Measurements from ENCODE around the gene POLR3F.
"Not testable (repeated sequence)": the region's sequence is repeated elsewhere in the genome, so short reads cannot be mapped to it uniquely, and the experiment has no call there.

POLR3F gene

DNA sequence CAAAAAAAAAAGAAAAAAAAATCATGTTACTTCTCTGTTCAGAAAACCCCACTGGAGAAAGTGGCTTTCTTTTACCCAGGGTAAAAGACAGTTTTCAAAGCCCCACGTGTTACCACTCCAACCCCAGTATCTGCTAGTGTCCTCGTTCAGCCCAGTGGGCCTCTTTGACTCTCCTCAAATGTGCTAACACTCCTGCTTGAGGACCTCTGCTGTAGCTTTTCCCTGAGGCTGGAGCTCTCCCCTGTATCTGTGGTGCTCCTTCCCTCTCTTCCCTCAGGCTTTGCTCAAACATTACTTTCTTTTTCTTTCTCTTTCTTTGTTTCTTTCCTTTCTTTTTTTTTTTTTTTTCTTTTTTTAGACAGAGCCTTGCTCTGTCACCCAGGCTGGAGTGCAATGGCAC, 55.9 kb downstream of the POLR3F start:
- Histone ChIP-seq H3K27ac (ENCODE audit: low read depth, low read length) (no peak overlapping the region), H3K4me3 (ENCODE audit: low read depth in 1 of 5, low read length in 5 of 5) (no peak overlapping the region), H3K36me3 (ENCODE audit: control insufficient read depth in 5 of 5, insufficient read depth in 5 of 5, low read length in 5 of 5) (peaks cover 28 to 58% (median 39%) of the 10 kb centered on the region in 5 donors), H3K27me3 (ENCODE audit: control insufficient read depth in 5 of 5, insufficient read depth in 4 of 5, low read length in 5 of 5) (no peaks in the 10 kb centered on the region), H3K9ac (ENCODE audit: low read length in 5 of 5) (no peak overlapping the region), H3K4me1 (ENCODE audit: control insufficient read depth in 5 of 5, insufficient read depth in 5 of 5, low read length in 5 of 5) (no peaks in the 10 kb centered on the region), H3K9me3 (ENCODE audit: control insufficient read depth in 5 of 5, low read length in 5 of 5) (no peaks in the 10 kb centered on the region)

GRCh38 chr20:18524646-18525045, 57.5 kb downstream of the POLR3F start:
- H3K36me3 ChIP-seq (ENCODE audit: control insufficient read depth in 5 of 5, insufficient read depth in 5 of 5, low read length in 5 of 5), result peaks cover 40 to 74% (median 55%) of the 10 kb centered on the region in 5 donors
- H3K4me3 ChIP-seq (ENCODE audit: low read depth in 1 of 5, low read length in 5 of 5), result no peak overlapping the region
- no peak overlapping the region for H3K9ac ChIP-seq (ENCODE audit: low read length in 5 of 5)
- H3K4me1 ChIP-seq (ENCODE audit: control insufficient read depth in 5 of 5, insufficient read depth in 5 of 5, low read length in 5 of 5), result no peaks in the 10 kb centered on the region
- H3K27me3 ChIP-seq (ENCODE audit: control insufficient read depth in 5 of 5, insufficient read depth in 4 of 5, low read length in 5 of 5), result no peaks in the 10 kb centered on the region
- no peaks in the 10 kb centered on the region for H3K9me3 ChIP-seq (ENCODE audit: control insufficient read depth in 5 of 5, low read length in 5 of 5)
- no peak overlapping the region for H3K27ac ChIP-seq (ENCODE audit: low read depth, low read length)

- H3K9ac ChIP-seq (ENCODE audit: low read length in 5 of 5); H3K4me3 ChIP-seq (ENCODE audit: low read depth in 1 of 5, low read length in 5 of 5); H3K27ac ChIP-seq (ENCODE audit: low read depth, low read length); H3K9me3 ChIP-seq (ENCODE audit: control insufficient read depth in 5 of 5, low read length in 5 of 5); H3K4me1 ChIP-seq (ENCODE audit: control insufficient read depth in 5 of 5, insufficient read depth in 5 of 5, low read length in 5 of 5); H3K27me3 ChIP-seq (ENCODE audit: control insufficient read depth in 5 of 5, insufficient read depth in 4 of 5, low read length in 5 of 5): not testable (repeated sequence)
- H3K36me3 ChIP-seq (ENCODE audit: control insufficient read depth in 5 of 5, insufficient read depth in 5 of 5, low read length in 5 of 5), result peaks cover 43 to 80% (median 67%) of the 10 kb centered on the region in 5 donors
Measured at GRCh38 chr20:18526761-18527160, 59.6 kb downstream of the POLR3F start.

DNA sequence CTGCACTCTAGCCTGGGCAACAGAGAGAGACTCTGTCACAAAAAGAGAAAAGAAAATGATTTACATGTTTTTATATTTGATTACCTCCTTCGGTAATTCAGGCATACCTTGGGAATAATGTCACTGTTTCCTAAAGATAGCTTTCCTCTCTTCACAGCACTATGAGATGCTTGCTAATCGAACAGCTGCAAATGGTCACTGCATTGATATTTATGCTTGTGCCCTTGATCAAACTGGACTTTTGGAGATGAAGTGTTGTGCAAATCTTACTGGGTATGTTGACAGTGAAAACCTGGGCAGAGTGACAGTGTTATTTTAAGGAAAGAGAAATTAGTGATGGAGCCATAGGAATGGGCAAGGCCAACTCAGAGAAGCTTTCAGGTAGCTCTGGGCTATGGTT, 60.1 kb downstream of the POLR3F start:
- no peak overlapping the region for H3K9ac ChIP-seq (ENCODE audit: low read length in 5 of 5)
- no peak overlapping the region for H3K4me3 ChIP-seq (ENCODE audit: low read depth in 1 of 5, low read length in 5 of 5)
- H3K4me1 ChIP-seq (ENCODE audit: control insufficient read depth in 5 of 5, insufficient read depth in 5 of 5, low read length in 5 of 5), result no peaks in the 10 kb centered on the region
- H3K36me3 ChIP-seq (ENCODE audit: control insufficient read depth in 5 of 5, insufficient read depth in 5 of 5, low read length in 5 of 5), result peaks cover 47 to 82% (median 72%) of the 10 kb centered on the region in 5 donors
- no peaks in the 10 kb centered on the region for H3K27me3 ChIP-seq (ENCODE audit: control insufficient read depth in 5 of 5, insufficient read depth in 4 of 5, low read length in 5 of 5)
- no peaks in the 10 kb centered on the region for H3K9me3 ChIP-seq (ENCODE audit: control insufficient read depth in 5 of 5, low read length in 5 of 5)
- no peak overlapping the region for H3K27ac ChIP-seq (ENCODE audit: low read depth, low read length)

DNA sequence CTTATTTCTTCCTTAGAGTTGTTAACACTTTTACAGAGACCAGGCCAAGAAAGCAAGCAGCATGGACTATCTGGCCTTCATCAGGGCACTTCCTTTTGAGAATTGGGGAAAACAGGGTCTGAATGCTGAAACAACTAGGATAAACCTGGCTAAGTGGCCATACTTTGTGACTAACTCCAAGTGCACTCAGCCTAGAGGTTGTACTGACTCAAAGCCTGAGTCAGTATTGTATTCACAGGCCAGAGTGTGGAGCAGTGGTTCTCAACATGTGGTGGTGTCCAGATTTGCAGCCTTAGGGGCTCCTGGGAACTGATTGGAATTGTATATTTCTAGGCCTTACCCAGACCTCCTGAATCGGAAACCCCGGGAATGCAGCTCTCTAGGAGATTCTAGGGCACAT, 60.6 kb downstream of the POLR3F start:
- Histone ChIP-seq H3K27me3 (ENCODE audit: control insufficient read depth in 5 of 5, insufficient read depth in 4 of 5, low read length in 5 of 5) (no peaks in the 10 kb centered on the region), H3K27ac (ENCODE audit: low read depth, low read length) (no peak overlapping the region), H3K9ac (ENCODE audit: low read length in 5 of 5) (no peak overlapping the region), H3K4me3 (ENCODE audit: low read depth in 1 of 5, low read length in 5 of 5) (no peak overlapping the region), H3K36me3 (ENCODE audit: control insufficient read depth in 5 of 5, insufficient read depth in 5 of 5, low read length in 5 of 5) (peaks cover 51 to 87% (median 77%) of the 10 kb centered on the region in 5 donors), H3K4me1 (ENCODE audit: control insufficient read depth in 5 of 5, insufficient read depth in 5 of 5, low read length in 5 of 5) (no peaks in the 10 kb centered on the region), H3K9me3 (ENCODE audit: control insufficient read depth in 5 of 5, low read length in 5 of 5) (no peaks in the 10 kb centered on the region)

- Histone ChIP-seq H3K4me3 (ENCODE audit: low read depth in 1 of 5, low read length in 5 of 5) (no peak overlapping the region), H3K27ac (ENCODE audit: low read depth, low read length) (no peak overlapping the region), H3K27me3 (ENCODE audit: control insufficient read depth in 5 of 5, insufficient read depth in 4 of 5, low read length in 5 of 5) (no peaks in the 10 kb centered on the region), H3K4me1 (ENCODE audit: control insufficient read depth in 5 of 5, insufficient read depth in 5 of 5, low read length in 5 of 5) (no peaks in the 10 kb centered on the region), H3K36me3 (ENCODE audit: control insufficient read depth in 5 of 5, insufficient read depth in 5 of 5, low read length in 5 of 5) (peaks cover 54 to 94% (median 87%) of the 10 kb centered on the region in 5 donors), H3K9ac (ENCODE audit: low read length in 5 of 5) (no peak overlapping the region), H3K9me3 (ENCODE audit: control insufficient read depth in 5 of 5, low read length in 5 of 5) (no peaks in the 10 kb centered on the region)
Measured at GRCh38 chr20:18529041-18529440, 61.9 kb downstream of the POLR3F start.

- Histone ChIP-seq H3K4me1 (ENCODE audit: control insufficient read depth in 5 of 5, insufficient read depth in 5 of 5, low read length in 5 of 5) (no peaks in the 10 kb centered on the region), H3K9me3 (ENCODE audit: control insufficient read depth in 5 of 5, low read length in 5 of 5) (no peaks in the 10 kb centered on the region), H3K27me3 (ENCODE audit: control insufficient read depth in 5 of 5, insufficient read depth in 4 of 5, low read length in 5 of 5) (no peaks in the 10 kb centered on the region), H3K9ac (ENCODE audit: low read length in 5 of 5) (no peak overlapping the region), H3K4me3 (ENCODE audit: low read depth in 1 of 5, low read length in 5 of 5) (no peak overlapping the region), H3K36me3 (ENCODE audit: control insufficient read depth in 5 of 5, insufficient read depth in 5 of 5, low read length in 5 of 5) (peaks cover 48 to 84% (median 71%) of the 10 kb centered on the region in 5 donors), H3K27ac (ENCODE audit: low read depth, low read length) (no peak overlapping the region)
Measured at GRCh38 chr20:18532626-18533025, 65.4 kb downstream of the POLR3F start.

DNA sequence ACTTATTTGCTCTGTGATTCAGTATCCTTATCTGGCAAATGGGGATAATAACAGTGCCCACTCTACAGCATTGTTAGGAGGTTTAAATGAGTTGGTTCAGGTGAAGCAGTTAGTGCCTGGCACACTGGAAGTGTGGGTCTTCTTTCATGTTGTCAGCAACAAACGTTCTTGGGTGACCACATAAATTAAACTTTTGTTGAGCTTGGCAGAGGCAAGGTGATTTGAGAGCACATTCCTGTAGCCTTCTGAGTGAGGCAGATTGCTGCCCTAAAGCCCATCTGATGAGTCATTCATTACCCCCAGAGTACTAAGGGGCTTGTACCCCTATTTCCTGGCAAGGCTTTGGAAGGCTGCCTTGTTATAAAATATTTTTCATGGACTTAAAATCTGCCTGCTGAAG, 66.3 kb downstream of the POLR3F start:
- Histone ChIP-seq H3K27me3 (ENCODE audit: control insufficient read depth in 5 of 5, insufficient read depth in 4 of 5, low read length in 5 of 5) (no peaks in the 10 kb centered on the region), H3K9me3 (ENCODE audit: control insufficient read depth in 5 of 5, low read length in 5 of 5) (no peaks in the 10 kb centered on the region), H3K36me3 (ENCODE audit: control insufficient read depth in 5 of 5, insufficient read depth in 5 of 5, low read length in 5 of 5) (peaks cover 46 to 80% (median 62%) of the 10 kb centered on the region in 5 donors), H3K27ac (ENCODE audit: low read depth, low read length) (no peak overlapping the region), H3K4me1 (ENCODE audit: control insufficient read depth in 5 of 5, insufficient read depth in 5 of 5, low read length in 5 of 5) (no peaks in the 10 kb centered on the region), H3K9ac (ENCODE audit: low read length in 5 of 5) (no peak overlapping the region), H3K4me3 (ENCODE audit: low read depth in 1 of 5, low read length in 5 of 5) (no peak overlapping the region)

- Histone ChIP-seq H3K9me3 (ENCODE audit: control insufficient read depth in 5 of 5, low read length in 5 of 5) (no peaks in the 10 kb centered on the region), H3K27ac (ENCODE audit: low read depth, low read length) (no peak overlapping the region), H3K27me3 (ENCODE audit: control insufficient read depth in 5 of 5, insufficient read depth in 4 of 5, low read length in 5 of 5) (no peaks in the 10 kb centered on the region), H3K36me3 (ENCODE audit: control insufficient read depth in 5 of 5, insufficient read depth in 5 of 5, low read length in 5 of 5) (peaks cover 42 to 74% (median 56%) of the 10 kb centered on the region in 5 donors), H3K4me3 (ENCODE audit: low read depth in 1 of 5, low read length in 5 of 5) (no peak overlapping the region), H3K4me1 (ENCODE audit: control insufficient read depth in 5 of 5, insufficient read depth in 5 of 5, low read length in 5 of 5) (no peaks in the 10 kb centered on the region), H3K9ac (ENCODE audit: low read length in 5 of 5) (no peak overlapping the region)
Measured at GRCh38 chr20:18533978-18534644, 66.9 kb downstream of the POLR3F start.

Data from subcutaneous abdominal adipose tissue (tissue), 5 donors.